Activated CD8-positive, alpha-beta memory T cell treated with anti-CD3 and anti-CD28 coated beads, Interleukin-2, amount 50 U/mL, for 4 hours (primary cell): ENCODE data around the gene RYR2.

Source experiments
- DNase-seq: peaks from one replicate; pipeline ENCODE4 v3.0.0-alpha.2; 2020

RYR2 gene

GRCh38 chr1:237690656-237691055 is 648.7 kb downstream of the RYR2 start:
- DNase-seq = no peak

- DNase-seq = no peak
Measured at GRCh38 chr1:237692255-237692654, 650.3 kb downstream of the RYR2 start.

GRCh38 chr1:237695878-237696277 is 653.9 kb downstream of the RYR2 start:
- DNase-seq = no peak

DNA sequence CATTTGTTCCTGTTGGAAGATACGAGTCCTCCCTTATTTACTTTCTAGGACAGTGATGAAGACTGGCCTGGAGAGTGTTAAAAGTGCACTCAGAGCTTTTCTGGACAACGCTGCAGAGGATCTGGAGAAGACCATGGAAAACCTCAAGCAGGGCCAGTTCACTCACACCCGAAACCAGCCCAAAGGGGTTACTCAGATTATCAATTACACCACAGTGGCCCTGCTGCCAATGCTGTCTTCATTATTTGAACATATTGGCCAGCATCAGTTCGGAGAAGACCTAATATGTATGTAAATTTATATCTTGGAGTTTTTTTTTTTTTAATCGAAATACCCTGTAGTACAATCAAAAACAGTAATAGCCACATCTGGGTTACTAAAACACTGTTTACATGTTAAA is 658.2 kb downstream of the RYR2 start:
- no peak for DNase-seq

DNA sequence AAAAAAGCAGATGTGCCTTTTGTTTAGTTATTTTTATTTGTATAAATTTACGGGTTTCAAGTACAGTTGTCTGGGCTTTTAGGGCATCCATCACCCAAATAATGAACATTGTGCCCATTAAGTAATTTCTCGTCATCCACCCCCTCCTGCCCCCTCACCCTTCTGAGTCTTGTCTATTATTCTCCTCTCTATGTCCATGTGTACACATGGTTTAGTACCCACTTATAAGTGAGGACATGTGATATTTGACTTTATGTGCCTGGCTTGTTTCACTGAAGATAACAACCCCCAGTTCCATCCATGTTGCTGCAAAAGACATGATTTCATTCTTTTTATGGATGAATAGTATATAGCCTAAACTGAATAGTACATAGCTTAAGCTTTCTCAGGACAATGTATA is 659.5 kb downstream of the RYR2 start:
- DNase-seq = no peak

DNA sequence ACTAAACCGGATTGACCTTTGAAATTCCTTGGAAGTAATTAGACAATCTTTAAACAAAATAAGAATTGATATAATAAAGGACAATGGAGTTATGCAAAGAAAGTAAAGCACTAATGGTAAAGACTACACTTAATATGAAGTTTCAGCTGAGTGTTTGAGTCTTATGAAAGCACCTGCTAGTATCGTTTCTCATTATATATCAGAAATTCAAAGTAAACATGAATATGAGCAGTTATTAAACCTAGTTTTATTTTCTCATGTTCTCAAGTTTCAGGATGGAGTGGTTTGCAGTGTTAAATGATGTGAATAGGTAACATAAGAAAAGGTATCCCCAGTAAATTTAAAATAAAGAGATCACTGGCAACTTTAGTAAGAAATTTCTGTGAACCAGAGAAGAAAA is 660.2 kb downstream of the RYR2 start:
- no peak for DNase-seq

- no peak for DNase-seq
Measured at GRCh38 chr1:237705462-237705861, 663.5 kb downstream of the RYR2 start.

DNA sequence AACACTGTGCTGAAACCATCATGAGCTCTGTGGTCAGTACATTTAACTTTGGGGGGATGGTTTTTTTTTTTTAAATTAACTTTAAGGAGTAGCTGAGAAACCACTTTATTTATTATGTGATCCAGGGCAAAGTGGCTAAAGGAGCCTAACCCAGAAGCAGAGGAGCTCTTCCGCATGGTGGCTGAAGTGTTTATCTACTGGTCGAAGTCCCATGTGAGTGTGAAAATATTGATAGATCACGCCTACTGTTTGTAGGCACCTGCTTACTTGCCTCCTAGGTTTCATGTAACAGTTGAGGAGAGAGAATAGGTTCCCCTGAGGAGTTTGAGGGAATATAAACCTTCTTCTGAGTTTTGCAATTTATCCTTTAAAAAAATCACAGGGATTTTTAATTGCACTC is 667.4 kb downstream of the RYR2 start:
- DNase-seq = no peak

DNA sequence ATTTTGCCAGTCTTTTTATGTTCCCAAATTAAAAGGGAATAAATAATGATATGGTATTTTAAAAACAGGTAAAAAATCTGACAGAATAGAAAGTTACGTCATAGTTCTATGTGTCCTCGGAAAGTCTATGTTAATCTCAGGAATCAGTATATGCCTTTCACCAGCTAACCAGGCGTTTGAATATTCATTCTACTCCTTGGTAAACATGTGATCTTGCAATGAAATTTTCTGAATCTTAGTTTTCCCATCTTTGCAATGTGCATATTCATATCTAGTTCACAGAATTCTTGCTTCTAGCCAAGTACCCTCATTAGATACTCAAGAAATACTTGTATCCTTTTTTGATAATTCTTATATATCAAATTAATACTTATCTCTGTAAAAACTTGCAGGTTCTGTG is 669.3 kb downstream of the RYR2 start:
- no peak for DNase-seq

DNA sequence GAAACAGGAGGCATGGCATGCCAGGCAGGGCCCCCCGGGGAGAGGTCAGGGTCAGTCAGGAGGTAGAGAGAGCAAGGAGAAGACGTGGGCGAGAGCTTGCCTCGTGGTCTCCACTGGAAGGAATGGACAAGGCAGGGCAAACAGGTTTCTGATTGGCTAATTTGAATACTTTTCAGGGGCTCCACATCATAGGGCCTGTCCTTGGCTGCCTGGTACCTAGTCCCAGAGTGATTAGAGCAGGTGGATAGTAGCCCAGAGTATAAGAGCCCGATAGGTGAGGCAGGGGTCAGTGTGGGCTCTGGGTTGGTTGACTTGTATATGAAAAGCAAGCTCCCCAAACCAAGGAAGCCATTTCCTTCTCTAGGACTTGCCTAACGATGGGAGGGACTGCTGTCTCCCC is 670.1 kb downstream of the RYR2 start:
- no peak for DNase-seq

GRCh38 chr1:237712586-237713157 is 670.7 kb downstream of the RYR2 start:
- no peak for DNase-seq

- DNase-seq = no peak
Measured at GRCh38 chr1:237713916-237714315, 671.9 kb downstream of the RYR2 start.

- no peak for DNase-seq
Measured at GRCh38 chr1:237717106-237717505, 675.1 kb downstream of the RYR2 start.

DNA sequence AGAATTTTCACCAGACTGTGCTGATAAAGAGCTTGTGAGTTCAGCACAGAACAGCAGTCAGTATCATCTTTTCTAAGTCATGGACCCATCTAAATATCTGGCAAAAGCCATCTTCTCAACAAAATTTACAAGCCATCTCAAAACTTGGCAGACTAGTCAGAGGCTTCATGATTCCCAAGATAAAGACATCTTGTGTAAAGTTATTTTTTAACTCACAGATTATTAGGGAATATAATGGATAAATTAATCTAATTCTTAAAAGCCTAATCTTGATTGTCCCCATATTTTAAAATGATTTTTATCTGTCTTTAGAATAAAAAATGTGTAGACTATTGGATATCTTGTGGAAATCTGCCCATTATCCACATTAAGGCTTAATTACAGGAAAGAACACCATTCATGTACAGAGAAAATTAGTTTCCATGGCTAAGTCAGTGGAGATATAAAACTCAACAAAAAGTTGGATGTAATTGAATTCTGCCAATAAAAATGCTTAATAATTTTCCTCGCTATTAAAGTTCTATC is 688.9 kb downstream of the RYR2 start:
- DNase-seq = no peak

GRCh38 chr1:237732657-237733056 is 690.7 kb downstream of the RYR2 start:
- DNase-seq = no peak

- no peak for DNase-seq
Measured at GRCh38 chr1:237736372-237737029, 694.5 kb downstream of the RYR2 start.

GRCh38 chr1:237737448-237737847 is 695.5 kb downstream of the RYR2 start:
- DNase-seq = no peak

GRCh38 chr1:237737938-237738610 is 696.1 kb downstream of the RYR2 start:
- DNase-seq = no peak

DNA sequence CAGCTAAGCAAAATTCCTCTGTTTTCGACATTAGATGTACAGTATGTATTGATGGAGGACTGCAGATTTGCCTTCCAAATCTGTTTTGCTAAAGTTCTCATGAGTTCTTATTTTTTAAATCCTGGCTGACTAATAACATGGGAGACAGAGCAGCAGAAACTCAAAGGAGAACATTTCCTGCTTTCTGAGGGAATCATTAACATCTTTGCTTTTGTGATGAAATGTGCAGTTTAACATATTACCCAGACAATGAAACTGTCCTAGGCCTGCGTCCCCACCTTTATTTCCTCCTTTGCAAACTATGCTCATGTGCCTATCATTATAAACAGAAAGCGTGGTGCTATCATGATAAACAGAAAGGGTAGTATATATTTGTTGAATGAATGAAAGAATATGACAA is 698.9 kb downstream of the RYR2 start:
- no peak for DNase-seq

- no peak for DNase-seq
Measured at GRCh38 chr1:237745545-237745944, 703.6 kb downstream of the RYR2 start.

DNA sequence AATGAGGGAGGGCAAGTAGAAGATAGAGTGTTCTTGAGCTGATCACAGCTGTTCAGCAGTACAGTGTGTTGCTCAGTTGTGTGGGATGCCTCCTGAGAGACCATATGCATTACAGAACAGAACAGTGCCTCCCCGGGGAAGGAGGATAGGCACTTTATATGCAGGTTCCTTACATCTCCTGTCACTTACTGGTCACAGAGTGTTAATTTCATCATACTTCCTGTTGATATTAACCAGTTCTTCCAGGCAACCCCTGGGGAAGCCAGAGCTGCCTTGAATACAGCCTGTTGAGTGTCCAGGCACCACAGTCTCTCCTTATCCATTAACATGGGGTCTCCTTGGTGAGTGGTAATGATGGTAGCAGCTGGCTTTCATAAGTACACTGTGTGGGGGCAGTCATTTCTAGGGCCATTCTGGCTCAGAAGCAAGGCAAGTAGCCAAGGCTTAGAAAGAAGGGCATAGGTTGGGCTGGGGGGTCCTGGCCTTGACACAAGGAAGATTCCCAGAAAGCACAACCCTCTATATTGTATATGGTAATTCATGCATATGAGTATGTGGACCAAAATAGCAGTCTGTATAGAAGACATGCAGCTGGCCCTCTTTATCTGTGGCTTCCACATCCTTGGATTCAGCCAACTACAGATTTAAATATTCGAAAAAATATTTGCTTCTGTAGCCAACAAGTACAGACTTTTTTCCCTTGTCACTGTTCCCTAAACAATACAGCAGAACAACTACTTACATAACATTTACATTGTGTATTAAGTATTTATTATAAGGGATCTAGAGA is 706.4 kb downstream of the RYR2 start:
- DNase-seq = no peak

DNA sequence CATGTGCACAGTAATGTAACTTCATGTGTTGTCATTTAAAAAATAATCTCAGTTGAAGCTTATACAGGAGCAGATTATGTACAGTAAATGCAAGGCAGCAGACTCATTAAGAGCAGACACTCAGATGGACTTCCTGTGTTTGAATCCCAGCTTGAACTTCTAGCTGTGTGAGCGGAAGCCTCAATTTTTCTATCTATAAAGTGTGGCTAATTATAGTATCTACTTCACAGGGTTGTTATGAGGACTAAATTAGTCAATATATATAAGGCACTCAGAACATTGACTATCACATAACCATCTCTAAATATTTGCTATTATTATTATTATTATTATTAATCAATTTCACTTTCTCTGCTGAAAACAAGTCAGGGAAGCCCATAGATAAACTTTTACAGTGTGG is 707.1 kb downstream of the RYR2 start:
- no peak for DNase-seq

DNA sequence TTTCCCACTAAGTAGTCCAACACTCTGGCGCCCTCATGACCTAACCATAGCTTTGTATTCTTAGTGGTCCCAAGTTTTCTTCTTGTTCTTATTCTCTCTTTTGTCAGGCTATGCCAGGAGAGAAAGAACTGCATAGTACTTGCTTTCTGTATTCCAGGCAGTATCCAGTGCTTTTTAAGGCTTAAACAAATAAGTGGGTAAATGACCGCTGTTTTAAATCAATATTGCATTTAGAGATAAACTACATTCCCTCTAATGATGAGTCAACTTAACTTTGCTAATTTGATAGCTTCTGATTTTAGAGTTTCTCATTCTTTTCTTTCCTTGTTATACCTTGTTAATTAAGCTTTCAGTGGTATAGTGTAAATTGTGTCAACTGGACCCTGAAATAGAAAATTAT is 709.1 kb downstream of the RYR2 start:
- DNase-seq = no peak

GRCh38 chr1:237754627-237755026 is 712.6 kb downstream of the RYR2 start:
- no peak for DNase-seq
